GM23338 (cell line): ENCODE data around the gene ZNF578. TPM values are rescaled to one million over a fixed set of nuclear protein-coding genes. Genes with fewer than 3 reads are reported as not detected.

ENCODE experiments used
- ATAC-seq: fragments of 200-7000 bp; cut with Tn5 transposase; 3 replicates; pipeline ENCODE4 v1.9.1; 2020
- DNase-seq: peaks from one replicate; pipeline ENCODE4 v3.0.0-alpha.2; 2015; ENCODE audit warnings: low spot score
- H2AFZ ChIP-seq: fragments of 200-600 bp; sonication (generic); 2 replicates; pipeline ENCODE4 v1.8.0; 2016; ENCODE audit warnings: antibody characterized with exemption, mild to moderate bottlenecking, moderate library complexity
- H3F3A ChIP-seq: fragments of 200-600 bp; sonication (generic); replicated peaks from 2 replicates; pipeline ENCODE4 v1.8.0; 2017; ENCODE audit warnings: antibody characterized with exemption, mixed run types, low read depth
- H3K27ac ChIP-seq: fragments of 200-600 bp; sonication (generic); 2 replicates; pipeline ENCODE4 v1.6.1; 2016; ENCODE audit warnings: low read depth
- H3K27me3 ChIP-seq: fragments of 200-600 bp; sonication (generic); 2 replicates; pipeline ENCODE4 v1.8.0; 2016; ENCODE audit warnings: mild to moderate bottlenecking, mixed run types, moderate library complexity; ENCODE audit not compliant: insufficient read depth
- H3K36me3 ChIP-seq: fragments of 200-600 bp; sonication (generic); 2 replicates; pipeline ENCODE4 v1.8.0; 2016; ENCODE audit warnings: mild to moderate bottlenecking; ENCODE audit not compliant: insufficient read depth
- H3K4me1 ChIP-seq: fragments of 200-600 bp; sonication (generic); 2 replicates; pipeline ENCODE4 v1.8.0; 2016; ENCODE audit warnings: mild to moderate bottlenecking, moderate library complexity; ENCODE audit not compliant: insufficient read depth
- H3K4me2 ChIP-seq: fragments of 200-600 bp; sonication (generic); 2 replicates; pipeline ENCODE4 v1.7.1; 2017; ENCODE audit warnings: mixed run types
- H3K4me3 ChIP-seq: fragments of 200-600 bp; sonication (generic); 2 replicates; pipeline ENCODE4 v1.6.1; 2016; ENCODE audit warnings: mixed run types
- H3K79me2 ChIP-seq: fragments of 200-600 bp; sonication (generic); replicated peaks from 2 replicates; pipeline ENCODE4 v1.8.0; 2017; ENCODE audit warnings: mild to moderate bottlenecking; ENCODE audit not compliant: insufficient read depth
- H3K9me2 ChIP-seq: fragments of 200-600 bp; sonication (generic); 2 replicates; pipeline ENCODE4 v1.8.0; 2017; ENCODE audit not compliant: insufficient read depth
- H4K20me1 ChIP-seq: fragments of 200-600 bp; sonication (generic); replicated peaks from 2 replicates; pipeline ENCODE4 v1.8.0; 2017; ENCODE audit warnings: mild to moderate bottlenecking; ENCODE audit not compliant: insufficient read depth
- H3K27ac Mint-ChIP-seq: 2 replicates; pipeline ENCODE4 v1.8.0; 2020; ENCODE audit warnings: inconsistent platforms, mild to moderate bottlenecking, moderate library complexity, mixed read lengths
- H3K27me3 Mint-ChIP-seq: 3 replicates; pipeline ENCODE4 v1.8.0; 2022; ENCODE audit warnings: low read depth, mild to moderate bottlenecking, moderate library complexity, mixed read lengths, inconsistent platforms; ENCODE audit not compliant: insufficient read depth, poor library complexity
- H3K36me3 Mint-ChIP-seq: 3 replicates; pipeline ENCODE4 v1.8.0; 2021; ENCODE audit warnings: low read depth, mild to moderate bottlenecking, inconsistent platforms, moderate library complexity, mixed read lengths
- H3K4me1 Mint-ChIP-seq: 3 replicates; pipeline ENCODE4 v1.8.0; 2020; ENCODE audit warnings: mild to moderate bottlenecking, inconsistent platforms, mixed read lengths
- H3K4me3 Mint-ChIP-seq: 3 replicates; pipeline ENCODE4 v1.8.0; 2021; ENCODE audit warnings: moderate library complexity, mild to moderate bottlenecking, inconsistent platforms, mixed read lengths
- H3K9me3 Mint-ChIP-seq: 3 replicates; pipeline ENCODE4 v1.8.0; 2020; ENCODE audit warnings: moderate library complexity, mild to moderate bottlenecking, inconsistent platforms, mixed read lengths
- CREB1 ChIP-seq: fragments of 250-450 bp; sonication (Bioruptor Pico); IDR thresholded peaks from 2 replicates; pipeline ENCODE4 v1.5.0; 2020; ENCODE audit warnings: low read depth, mild to moderate bottlenecking, moderate library complexity
- CTCF ChIP-seq, 2 experiments: fragments of 200-600 bp in 1 of 2; sonication (generic) in 1 of 2; conservative IDR thresholded peaks; 2 replicates each; pipeline versions ENCODE4 v1.5.1 to v1.6.1; 2016 to 2017; ENCODE audit warnings: antibody characterized with exemption in 2 of 2, low read depth in 2 of 2, mild to moderate bottlenecking in 2 of 2, moderate library complexity in 1 of 2
- ETS1 ChIP-seq: IDR thresholded peaks from 2 replicates; pipeline ENCODE4 v1.6.1; 2016; ENCODE audit warnings: antibody characterized with exemption
- POLR2AphosphoS5 ChIP-seq: IDR thresholded peaks from 2 replicates; pipeline ENCODE4 v1.6.1; 2016; ENCODE audit warnings: antibody characterized with exemption, low read depth
- REST ChIP-seq: IDR thresholded peaks from one replicate; pipeline ENCODE4 v1.6.1; 2018; ENCODE audit warnings: antibody characterized with exemption; ENCODE audit not compliant: unreplicated experiment
- STAT1 ChIP-seq: IDR thresholded peaks from one replicate; pipeline ENCODE4 v1.6.1; 2016; ENCODE audit warnings: antibody characterized with exemption; ENCODE audit not compliant: unreplicated experiment
- ZNF331 ChIP-seq: fragments of 250-450 bp; sonication (Bioruptor Pico); IDR thresholded peaks from 2 replicates; pipeline ENCODE4 v1.5.0; 2020; ENCODE audit warnings: low read depth, mild to moderate bottlenecking, moderate library complexity
- ZNF462 ChIP-seq: fragments of 250-450 bp; sonication (Bioruptor Pico); IDR thresholded peaks from 2 replicates; pipeline ENCODE4 v1.5.0; 2020; ENCODE audit warnings: mild to moderate bottlenecking, moderate library complexity
- polyA plus RNA-seq: library from polyadenylated mRNA; unstranded; fragments of >200 nt; fragmentation: Nextera tagmentation; extraction: Ambion mirVana; gene quantifications from 2 replicates; pipeline ENCODE4 v1.2.1, GENCODE V29; 2016
- total RNA-seq: library from RNA; depleted of rRNA; stranded (reverse); fragments of >200 nt; shearing (Covaris generic); gene quantifications from 2 replicates; pipeline ENCODE4 v1.2.3, GENCODE V29; 2014

The ZNF578 gene
- total and polyA plus RNA-seq, 2 experiments from 2014 or later, result 4.1 to 23.9 TPM

- TF ChIP-seq REST, result no peak
- no peak for TF ChIP-seq POLR2AphosphoS5
- no peak for TF ChIP-seq STAT1
- TF ChIP-seq ETS1, result no peak
Measured at GRCh38 chr19:52520013-52520412, 66.7 kb downstream of the ZNF578 start (continued).

- ATAC-seq, result peak; percentile 13
- Histone ChIP-seq H3K4me2 (0 out of 2 replicates have a peak overlapping the region, but pooled peaks have one; percentile 51), H4K20me1 (0 out of 2 replicates have a peak, but pooled peaks cover 5% of the 10 kb centered on the region), H3K79me2 (no peaks in the 10 kb centered on the region), H3K9me2 (no peaks in the 10 kb centered on the region), H3F3A (peaks cover 3% of the 10 kb centered on the region; the same call in 1 of the 2 replicates), H3K4me1 (peaks cover 48% of the 10 kb centered on the region), H3K27ac (no peak overlapping the region), H3K27me3 (no peaks in the 10 kb centered on the region), H3K36me3 (no peaks in the 10 kb centered on the region), H2AFZ (no peak overlapping the region), H3K4me3 (no peak overlapping the region)
- no peak overlapping the region for H3K4me3 Mint-ChIP-seq
- H3K4me1 Mint-ChIP-seq, result peaks cover 39% of the 10 kb centered on the region
- H3K27me3 Mint-ChIP-seq, result peaks cover 13% of the 10 kb centered on the region
- peak; percentile 90 for DNase-seq
- no peak overlapping the region for H3K27ac Mint-ChIP-seq
- H3K9me3 Mint-ChIP-seq, result no peaks in the 10 kb centered on the region; the same call in 1 of the 3 replicates
- no peaks in the 10 kb centered on the region for H3K36me3 Mint-ChIP-seq
- no peak for TF ChIP-seq CREB1
- TF ChIP-seq ZNF331 (CRISPR knock-in tag), result no peak
- no peak for TF ChIP-seq CTCF (conservative IDR thresholded peaks at IDR 0.05; ENCODE audit: low read depth in 2 of 2)
- no peak for TF ChIP-seq REST
- TF ChIP-seq ZNF462, result no peak
Measured at GRCh38 chr19:52522551-52522950, 69.2 kb downstream of the ZNF578 start.
